AG04449 (cell line): ENCODE measurements around the gene TRABD2B.

Experiments
- CTCF ChIA-PET: fragments of 350-600 bp; formaldehyde crosslinking; extraction: SDS; loops from one replicate; lab custom pipeline; 2021; ENCODE audit warnings: antibody characterized with exemption; lab: Yijun Ruan, JAX
- POLR2A ChIA-PET: fragments of 400-600, 350-600 bp; formaldehyde crosslinking; extraction: SDS; loops from one replicate; lab custom pipeline; 2020; ENCODE audit warnings: antibody characterized with exemption, inconsistent platforms; lab: Yijun Ruan, JAX
- DNase-seq: peaks from one replicate; pipeline ENCODE4 v3.0.0-alpha.2; 2010; ENCODE audit warnings: low read depth, low spot score
- H3K4me3 ChIP-seq: 2 replicates; pipeline ENCODE4 v1.5.1; 2011; ENCODE audit warnings: low read depth, mild to moderate bottlenecking, control low read depth, low read length
- CTCF ChIP-seq: IDR thresholded peaks from one replicate; pipeline ENCODE4 v1.5.1; 2011; ENCODE audit warnings: mild to moderate bottlenecking, moderate library complexity, low read length, control low read depth, inconsistent platforms; ENCODE audit not compliant: insufficient read depth; ENCODE audit errors: missing control alignments

The TRABD2B gene

GRCh38 chr1:47940779-47941178 lies 56.4 kb downstream of the TRABD2B start:
- DNase-seq: no peak
- POLR2A ChIA-PET: no interaction called here
- no peak overlapping the region for H3K4me3 ChIP-seq
- CTCF ChIA-PET: interaction anchor here (1.5 kb wide), 1 partner anchor 214 kb away, joined by 4 read pairs; no protein-coding TSS in a partner anchor
- TF ChIP-seq CTCF: no peak

- H3K4me3 ChIP-seq: no peak overlapping the region
- DNase-seq: no peak
- CTCF ChIA-PET: interaction anchor here (1.5 kb wide), 1 partner anchor 214 kb away, joined by 4 read pairs; no protein-coding TSS in a partner anchor
- POLR2A ChIA-PET: no interaction called here
- no peak for TF ChIP-seq CTCF
Observed at GRCh38 chr1:47940326-47940725, 56.9 kb downstream of the TRABD2B start.

- CTCF ChIA-PET: no interaction called here
- POLR2A ChIA-PET: no interaction called here
- no peak overlapping the region for H3K4me3 ChIP-seq
- no peak for DNase-seq
- TF ChIP-seq CTCF: no peak
Observed at GRCh38 chr1:47938520-47938919, 58.7 kb downstream of the TRABD2B start.

- H3K4me3 ChIP-seq: no peak overlapping the region
- ChIA-PET CTCF (no interaction called here), POLR2A (no interaction called here)
- TF ChIP-seq CTCF: no peak
- no peak for DNase-seq
Observed at GRCh38 chr1:47937586-47938254, 59.5 kb downstream of the TRABD2B start.

DNA sequence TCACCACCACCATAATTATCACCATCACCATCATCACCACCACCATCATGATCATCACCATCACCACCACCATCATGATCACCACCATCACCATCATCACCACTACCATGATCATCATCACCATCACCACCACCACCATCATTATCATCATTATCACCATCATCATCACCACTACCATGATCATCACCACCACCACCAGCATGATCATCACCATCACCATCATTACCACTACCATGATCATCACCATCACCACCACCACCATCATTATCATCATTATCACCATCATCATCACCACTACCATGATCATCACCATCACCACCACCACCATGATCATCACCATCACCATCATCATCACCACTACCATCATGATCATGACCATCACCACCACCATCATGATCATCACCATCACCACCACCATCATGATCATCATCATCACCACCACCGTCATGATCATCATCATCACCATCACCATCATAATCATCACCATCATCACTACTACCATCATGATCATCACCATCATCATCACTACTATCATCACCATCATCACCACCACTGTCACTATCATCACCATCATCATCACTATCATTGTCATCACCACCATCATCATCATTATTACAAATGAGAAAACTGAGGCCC lies 60.2 kb downstream of the TRABD2B start:
- no peak overlapping the region for H3K4me3 ChIP-seq
- ChIA-PET CTCF (no interaction called here), POLR2A (no interaction called here)
- no peak for TF ChIP-seq CTCF
- no peak for DNase-seq

- CTCF ChIA-PET: no interaction called here
- no peak for TF ChIP-seq CTCF
- no peak overlapping the region for H3K4me3 ChIP-seq
- no peak for DNase-seq
- POLR2A ChIA-PET: no interaction called here
Observed at GRCh38 chr1:47935856-47936255, 61.3 kb downstream of the TRABD2B start.
